Esophagus muscularis mucosa (tissue), 4 donors: ENCODE data around the gene NTM. TPM values are rescaled to one million over a fixed set of nuclear protein-coding genes. Genes with fewer than 3 reads are reported as not detected.

ENCODE experiments used
- DNase-seq: peaks from one replicate; pipeline ENCODE4 v3.0.0-alpha.2; 2017; ENCODE audit errors: extremely low spot score
- H3K27ac ChIP-seq, 4 donors: fragments of 200-600 bp; sonication (generic); replicated peaks in 1 of 4; 1 replicate in 3 of 4; 2 replicates in 1 of 4; pipeline ENCODE4 v1.5.1; 2016 to 2019; ENCODE audit warnings: mild to moderate bottlenecking in 1 of 4
- H3K27me3 ChIP-seq, 4 donors: fragments of 200-600 bp; sonication (generic); one replicate each; pipeline versions ENCODE4 v1.5.1 to v1.6.0; 2016 to 2019
- H3K36me3 ChIP-seq, 4 donors: fragments of 200-600 bp; sonication (generic); one replicate each; pipeline ENCODE4 v1.5.1; 2016 to 2019
- H3K4me1 ChIP-seq, 4 donors: fragments of 200-600 bp; sonication (generic); one replicate each; pipeline ENCODE4 v1.5.1; 2016 to 2019
- H3K4me3 ChIP-seq, 4 donors: fragments of 200-600 bp; sonication (generic); 1 replicate in 2 of 4; 2 replicates in 2 of 4; pipeline ENCODE4 v1.5.1; 2016 to 2019; ENCODE audit warnings: mild to moderate bottlenecking in 4 of 4, moderate library complexity in 1 of 4
- H3K9me3 ChIP-seq, 4 donors: fragments of 200-600 bp; sonication (generic); 1 replicate in 3 of 4; 2 replicates in 1 of 4; pipeline ENCODE4 v1.5.1; 2016 to 2019
- EP300 ChIP-seq: sonication (generic); formaldehyde crosslinking; IDR thresholded peaks from one replicate; pipeline ENCODE4 v1.6.1; 2017; ENCODE audit warnings: antibody characterized with exemption
- POLR2A ChIP-seq: fragments of 450-650 bp; IDR thresholded peaks from one replicate; pipeline ENCODE4 v1.6.1; 2017; ENCODE audit warnings: antibody characterized with exemption, moderate library complexity, mild to moderate bottlenecking, low read depth
- POLR2AphosphoS5 ChIP-seq, 2 donors: sonication (generic); formaldehyde crosslinking; IDR thresholded peaks; one replicate each; pipeline ENCODE4 v1.6.1; 2017; ENCODE audit warnings: antibody characterized with exemption in 2 of 2
- WGBS: methylation state at CpG from one replicate; pipeline ENCODE4 v1.1.5; 2018; 5-methylcytosine and 5-hydroxymethylcytosine counted together
- intact Hi-C: fragments of 100-400 bp; cut with DNase I; formaldehyde crosslinking; loops from one replicate; pipeline ENCODE4 v1.15.1; 2023
- total RNA-seq, 4 donors: library from RNA; depleted of rRNA; stranded (reverse); fragments of >200 nt; gene quantifications; one replicate each; pipeline versions ENCODE4 v1.1.0 to v1.2.1, GENCODE V29; 2016
- TF ChIP-seq, protein P1 (sequence below), 3 experiments: fragments of 200-600 bp in 2 of 3; fragments of 450-650 bp in 1 of 3; sonication (generic) in 2 of 3; IDR thresholded peaks; one replicate each; pipeline ENCODE4 v1.5.1; 2017 to 2019; ENCODE audit warnings: antibody characterized with exemption in 3 of 3, mild to moderate bottlenecking in 2 of 3, moderate library complexity in 1 of 3

Gene NTM
- total RNA-seq, 4 donors from 2014 or later: 5.6 to 25.3 (median 8.3) TPM

DNA sequence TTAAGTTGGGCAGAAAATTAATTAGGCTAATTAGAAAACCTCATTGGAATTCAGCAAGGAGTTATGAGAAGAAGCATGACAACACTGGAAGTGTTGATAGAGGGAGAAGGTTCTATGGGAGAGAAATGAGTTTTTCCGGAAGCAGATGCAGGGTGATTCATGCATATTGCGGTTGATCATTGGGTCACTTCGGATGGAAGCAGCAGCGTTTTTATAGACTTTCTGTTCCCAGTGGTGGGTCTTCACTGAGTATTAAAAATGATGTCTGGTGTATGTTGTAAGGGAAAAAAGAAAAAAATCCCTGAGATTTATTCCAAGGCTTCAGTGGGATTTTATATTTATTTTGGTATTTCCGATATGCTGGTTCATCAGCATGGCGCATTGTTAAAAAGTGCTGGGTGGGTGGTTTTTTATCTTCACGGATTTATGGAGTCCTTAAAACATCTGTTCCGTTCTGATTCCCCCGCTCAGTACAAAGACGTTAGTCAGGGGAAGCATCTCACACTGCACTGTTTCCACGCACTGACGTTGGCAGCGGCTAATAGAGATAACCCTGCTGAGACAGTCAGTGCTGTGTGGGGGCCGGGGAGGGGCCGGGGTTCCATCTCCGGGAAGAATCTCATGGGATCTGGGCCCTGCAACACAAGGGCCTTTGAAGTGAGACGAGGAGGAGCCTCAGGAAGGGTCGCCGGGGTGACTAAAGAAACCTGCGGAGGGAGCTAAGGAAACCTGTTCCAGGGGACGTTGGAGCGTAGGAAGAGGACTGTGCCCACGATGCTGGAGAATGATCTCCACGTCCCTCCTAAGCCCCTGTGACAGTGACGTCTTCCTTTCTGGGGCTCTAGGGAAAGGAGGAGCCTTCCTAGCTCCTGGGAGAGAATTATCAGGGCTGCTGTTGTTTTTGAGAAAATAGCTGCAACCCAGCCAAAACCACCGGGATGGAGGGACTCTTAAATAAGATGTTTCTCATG, 390.0 kb downstream of the NTM start:
- intact Hi-C loops: no loop called here
- H3K27ac ChIP-seq: no peak overlapping the region
- TF ChIP-seq, protein P1, sequence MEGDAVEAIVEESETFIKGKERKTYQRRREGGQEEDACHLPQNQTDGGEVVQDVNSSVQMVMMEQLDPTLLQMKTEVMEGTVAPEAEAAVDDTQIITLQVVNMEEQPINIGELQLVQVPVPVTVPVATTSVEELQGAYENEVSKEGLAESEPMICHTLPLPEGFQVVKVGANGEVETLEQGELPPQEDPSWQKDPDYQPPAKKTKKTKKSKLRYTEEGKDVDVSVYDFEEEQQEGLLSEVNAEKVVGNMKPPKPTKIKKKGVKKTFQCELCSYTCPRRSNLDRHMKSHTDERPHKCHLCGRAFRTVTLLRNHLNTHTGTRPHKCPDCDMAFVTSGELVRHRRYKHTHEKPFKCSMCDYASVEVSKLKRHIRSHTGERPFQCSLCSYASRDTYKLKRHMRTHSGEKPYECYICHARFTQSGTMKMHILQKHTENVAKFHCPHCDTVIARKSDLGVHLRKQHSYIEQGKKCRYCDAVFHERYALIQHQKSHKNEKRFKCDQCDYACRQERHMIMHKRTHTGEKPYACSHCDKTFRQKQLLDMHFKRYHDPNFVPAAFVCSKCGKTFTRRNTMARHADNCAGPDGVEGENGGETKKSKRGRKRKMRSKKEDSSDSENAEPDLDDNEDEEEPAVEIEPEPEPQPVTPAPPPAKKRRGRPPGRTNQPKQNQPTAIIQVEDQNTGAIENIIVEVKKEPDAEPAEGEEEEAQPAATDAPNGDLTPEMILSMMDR (IDR thresholded peaks at IDR 0.05): no peak
- TF ChIP-seq POLR2AphosphoS5 (IDR thresholded peaks at IDR 0.05) (no peak), POLR2A (no peak), EP300 (no peak)

DNA sequence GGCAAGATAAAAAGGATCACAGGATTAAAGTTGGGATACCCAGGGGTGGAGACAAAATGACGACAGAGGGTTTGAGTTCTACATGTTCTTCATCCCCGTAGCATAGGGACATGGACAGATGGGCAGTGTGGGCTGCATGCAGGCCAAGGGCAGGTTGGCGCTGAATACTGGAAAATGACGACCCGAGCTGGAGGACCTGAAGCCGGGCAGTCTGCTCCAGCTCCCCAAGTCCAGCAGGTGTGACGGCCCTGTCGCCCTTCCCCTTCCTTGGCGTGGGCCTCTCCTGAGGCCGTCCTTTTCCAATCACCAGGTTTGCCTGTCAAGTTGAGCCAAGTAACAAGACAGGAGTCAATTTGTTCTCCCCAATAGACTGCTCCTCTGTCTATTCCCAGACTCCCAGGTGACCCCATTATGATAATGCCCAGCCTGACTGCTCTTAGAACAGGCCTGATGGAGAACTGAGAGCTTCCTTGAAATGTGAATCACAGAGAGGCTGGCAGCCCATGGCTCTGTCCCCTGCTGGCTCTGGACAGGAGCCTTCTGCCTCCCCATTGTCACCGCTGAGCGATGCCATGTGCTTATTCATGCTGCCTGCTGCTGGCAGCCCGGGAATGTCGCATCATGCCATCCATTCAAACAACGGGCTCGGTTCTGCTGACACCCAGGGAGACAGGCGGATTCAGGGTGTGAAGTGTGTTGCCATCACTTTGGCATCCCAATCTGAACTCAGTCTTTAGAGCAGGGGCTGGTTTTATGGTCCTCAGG, 392.1 kb downstream of the NTM start:
- no peaks in the 10 kb centered on the region for H3K9me3 ChIP-seq
- no peak for DNase-seq
- H3K27me3 ChIP-seq: peaks cover 0 to 26% (median 0%) of the 10 kb centered on the region in 4 donors
- intact Hi-C loops: no loop called here
- TF ChIP-seq POLR2AphosphoS5 (IDR thresholded peaks at IDR 0.05): no peak
- TF ChIP-seq, protein P1 (IDR thresholded peaks at IDR 0.05): no peak
- H3K36me3 ChIP-seq: no peaks in the 10 kb centered on the region
- no peaks in the 10 kb centered on the region for H3K4me1 ChIP-seq
- 94% methylated on average over 17 of the region's 17 CpGs for WGBS
- no peak overlapping the region for H3K27ac ChIP-seq
- H3K4me3 ChIP-seq: no peak overlapping the region

More for the DNA sequence above, 390.0 kb downstream of the NTM start:
- H3K27me3 ChIP-seq: peaks cover 0 to 21% (median 0%) of the 10 kb centered on the region in 4 donors
- 46% methylated on average over 26 of the region's 26 CpGs for WGBS
- H3K4me1 ChIP-seq: no peaks in the 10 kb centered on the region
- no peaks in the 10 kb centered on the region for H3K9me3 ChIP-seq
- no peak overlapping the region for H3K4me3 ChIP-seq
- DNase-seq: peak; percentile 66
- H3K36me3 ChIP-seq: no peaks in the 10 kb centered on the region

DNA sequence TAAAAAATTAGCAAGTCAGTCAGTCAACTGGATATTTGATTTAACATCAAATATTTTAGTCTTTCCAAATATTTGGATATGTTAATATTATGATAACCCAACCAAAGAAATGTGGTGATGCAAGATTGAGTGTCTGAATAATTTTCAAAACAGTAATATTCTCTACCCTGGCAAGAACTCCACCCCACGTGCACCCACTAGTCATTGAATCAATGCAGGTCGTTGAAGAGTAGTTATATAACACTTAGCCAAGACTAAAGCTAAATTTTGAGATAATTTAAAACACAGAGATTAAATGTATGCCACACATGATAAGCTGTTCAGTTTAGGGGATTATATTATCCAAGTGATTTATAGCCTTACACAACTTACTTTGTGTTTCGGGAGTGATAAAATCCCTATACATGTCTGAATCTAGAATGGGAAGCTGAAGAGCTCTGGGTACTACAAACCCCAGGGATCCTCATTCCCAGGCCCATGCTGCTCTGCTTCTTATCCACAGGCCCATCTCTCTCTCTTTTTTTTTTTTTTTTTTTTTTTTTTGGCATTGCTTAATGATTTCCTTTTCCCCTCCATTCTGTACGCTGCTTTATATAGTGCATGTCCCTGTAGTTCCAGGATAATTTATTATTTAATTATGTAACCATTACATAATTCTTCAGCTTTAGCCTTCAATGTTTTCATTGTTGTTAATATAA, 392.9 kb downstream of the NTM start:
- intact Hi-C loops: no loop called here
- no peak overlapping the region for H3K27ac ChIP-seq
- peaks cover 0 to 28% (median 0%) of the 10 kb centered on the region in 4 donors for H3K27me3 ChIP-seq
- 51% methylated on average over 4 of the region's 4 CpGs for WGBS
- H3K4me1 ChIP-seq: no peaks in the 10 kb centered on the region
- no peak overlapping the region for H3K4me3 ChIP-seq
- TF ChIP-seq POLR2AphosphoS5 (IDR thresholded peaks at IDR 0.05) (no peak), POLR2A (no peak), EP300 (no peak)
- TF ChIP-seq, protein P1 (IDR thresholded peaks at IDR 0.05): no peak
- DNase-seq: no peak
- H3K36me3 ChIP-seq: no peaks in the 10 kb centered on the region
- H3K9me3 ChIP-seq: no peaks in the 10 kb centered on the region

DNA sequence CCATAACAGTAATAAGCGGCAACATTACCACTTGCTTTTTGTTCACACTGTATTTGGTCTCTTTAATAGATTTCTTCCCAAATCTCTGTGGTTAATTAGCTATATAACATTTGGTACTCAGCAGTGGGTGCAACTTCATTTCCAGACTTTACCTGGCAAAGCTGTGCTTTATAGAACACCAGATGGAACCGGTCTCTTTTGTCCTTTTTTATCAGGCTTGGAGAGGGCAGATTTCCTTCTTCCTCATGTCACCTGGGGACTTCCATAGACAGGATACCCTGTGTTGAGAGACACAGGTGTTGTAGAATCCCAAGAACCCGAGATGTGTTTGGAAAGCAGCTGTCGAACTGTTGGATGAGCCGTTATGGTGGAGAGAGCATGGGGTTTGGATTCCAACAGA, 393.7 kb downstream of the NTM start:
- no peak for DNase-seq
- H3K4me1 ChIP-seq: no peaks in the 10 kb centered on the region
- H3K9me3 ChIP-seq: no peaks in the 10 kb centered on the region
- peaks cover 0 to 28% (median 0%) of the 10 kb centered on the region in 4 donors for H3K27me3 ChIP-seq
- H3K27ac ChIP-seq: no peak overlapping the region
- H3K4me3 ChIP-seq: no peak overlapping the region
- intact Hi-C loops: no loop called here
- no peaks in the 10 kb centered on the region for H3K36me3 ChIP-seq
- WGBS: 87% methylated on average over 5 of the region's 5 CpGs
- TF ChIP-seq POLR2A (no peak), EP300 (no peak)
- TF ChIP-seq, protein P1 (IDR thresholded peaks at IDR 0.05): no peak
